Measurements from ENCODE around the gene TRAF6. TPM values are rescaled to one million over a fixed set of nuclear protein-coding genes. Genes with fewer than 3 reads are reported as not detected.
"Not testable (repeated sequence)": the region's sequence is repeated elsewhere in the genome, so short reads cannot be mapped to it uniquely, and the experiment has no call there.

Gene TRAF6
- total RNA-seq, 1 donor from 2014 or later: 6.1 TPM

DNA sequence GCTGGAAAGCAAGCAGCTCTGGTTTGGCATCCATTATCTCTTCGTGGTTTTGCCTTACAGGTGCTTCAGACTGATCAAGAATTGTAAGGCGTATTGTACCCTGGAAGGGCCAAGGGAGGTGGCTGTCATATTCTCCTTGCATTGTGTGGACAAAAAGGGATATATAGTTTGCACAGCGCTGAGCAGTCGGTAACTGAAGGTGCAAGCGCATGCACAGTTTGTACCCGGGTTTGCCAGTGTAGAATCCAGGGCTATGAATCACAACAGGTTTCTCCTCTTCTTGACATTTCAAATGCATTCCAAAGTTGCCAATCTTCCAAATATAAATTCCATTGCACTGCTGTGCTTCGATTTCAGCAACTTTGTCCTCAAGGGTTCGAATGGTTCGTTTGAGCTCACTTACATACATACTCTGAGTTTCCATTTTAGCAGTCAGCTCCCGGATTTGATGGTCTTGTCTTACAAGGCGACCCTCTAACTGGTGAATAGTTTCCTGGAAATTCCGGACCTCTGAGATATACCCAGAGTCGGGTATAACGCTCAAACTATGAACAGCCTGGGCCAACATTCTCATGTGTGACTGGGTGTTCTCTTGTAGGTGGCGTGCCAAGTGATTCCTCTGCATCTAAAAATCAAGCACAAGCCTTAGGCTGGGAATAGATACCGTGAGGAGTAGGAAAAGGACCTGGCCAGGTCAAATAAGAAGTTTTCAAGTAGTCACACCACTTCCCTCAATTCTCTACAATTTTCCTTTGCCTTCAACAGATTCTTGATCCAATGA lies 19.9 kb downstream of the TRAF6 start:
- FAIRE-seq (no peak), DNase-seq (ENCODE audit: low read depth) (no peak)
- Histone ChIP-seq H3K4me3 (ENCODE audit: low read depth, low read length) (no peak overlapping the region), H3K27me3 (ENCODE audit: control insufficient read depth, insufficient read depth, low read length) (no peaks in the 10 kb centered on the region), H3K36me3 (ENCODE audit: control insufficient read depth, insufficient read depth, low read length) (peaks cover 16% of the 10 kb centered on the region)
- TF ChIP-seq, protein P1, sequence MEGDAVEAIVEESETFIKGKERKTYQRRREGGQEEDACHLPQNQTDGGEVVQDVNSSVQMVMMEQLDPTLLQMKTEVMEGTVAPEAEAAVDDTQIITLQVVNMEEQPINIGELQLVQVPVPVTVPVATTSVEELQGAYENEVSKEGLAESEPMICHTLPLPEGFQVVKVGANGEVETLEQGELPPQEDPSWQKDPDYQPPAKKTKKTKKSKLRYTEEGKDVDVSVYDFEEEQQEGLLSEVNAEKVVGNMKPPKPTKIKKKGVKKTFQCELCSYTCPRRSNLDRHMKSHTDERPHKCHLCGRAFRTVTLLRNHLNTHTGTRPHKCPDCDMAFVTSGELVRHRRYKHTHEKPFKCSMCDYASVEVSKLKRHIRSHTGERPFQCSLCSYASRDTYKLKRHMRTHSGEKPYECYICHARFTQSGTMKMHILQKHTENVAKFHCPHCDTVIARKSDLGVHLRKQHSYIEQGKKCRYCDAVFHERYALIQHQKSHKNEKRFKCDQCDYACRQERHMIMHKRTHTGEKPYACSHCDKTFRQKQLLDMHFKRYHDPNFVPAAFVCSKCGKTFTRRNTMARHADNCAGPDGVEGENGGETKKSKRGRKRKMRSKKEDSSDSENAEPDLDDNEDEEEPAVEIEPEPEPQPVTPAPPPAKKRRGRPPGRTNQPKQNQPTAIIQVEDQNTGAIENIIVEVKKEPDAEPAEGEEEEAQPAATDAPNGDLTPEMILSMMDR (IDR thresholded peaks at IDR 0.05; ENCODE audit: insufficient read depth, low read length, severe bottlenecking): no peak

DNA sequence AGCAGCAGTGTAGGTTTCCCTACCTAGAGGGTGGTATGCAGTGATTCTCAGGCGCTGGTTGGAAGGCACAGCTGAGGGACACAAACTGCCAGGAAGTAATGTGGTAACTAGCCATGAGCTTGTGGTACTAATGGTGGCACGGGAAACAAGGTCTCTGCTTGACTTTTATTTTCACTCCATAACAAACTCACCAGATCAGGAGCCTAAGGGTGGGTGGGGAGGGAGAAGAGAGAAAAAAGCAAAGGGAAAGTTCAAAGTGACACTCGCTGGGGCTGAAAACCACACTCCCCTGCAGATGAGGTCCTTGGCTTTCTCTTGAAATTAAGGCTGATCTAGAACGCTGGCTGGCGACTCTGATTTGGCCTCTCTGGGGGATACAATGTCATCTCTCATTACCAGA lies 22.0 kb downstream of the TRAF6 start:
- Histone ChIP-seq H3K36me3 (ENCODE audit: control insufficient read depth, insufficient read depth, low read length) (peaks cover 16% of the 10 kb centered on the region), H3K27me3 (ENCODE audit: control insufficient read depth, insufficient read depth, low read length) (no peaks in the 10 kb centered on the region), H3K4me3 (ENCODE audit: low read depth, low read length) (no peak overlapping the region)
- no peak for DNase-seq (ENCODE audit: low read depth)
- TF ChIP-seq, protein P1 (IDR thresholded peaks at IDR 0.05; ENCODE audit: insufficient read depth, low read length, severe bottlenecking): no peak
- no peak for FAIRE-seq

DNA sequence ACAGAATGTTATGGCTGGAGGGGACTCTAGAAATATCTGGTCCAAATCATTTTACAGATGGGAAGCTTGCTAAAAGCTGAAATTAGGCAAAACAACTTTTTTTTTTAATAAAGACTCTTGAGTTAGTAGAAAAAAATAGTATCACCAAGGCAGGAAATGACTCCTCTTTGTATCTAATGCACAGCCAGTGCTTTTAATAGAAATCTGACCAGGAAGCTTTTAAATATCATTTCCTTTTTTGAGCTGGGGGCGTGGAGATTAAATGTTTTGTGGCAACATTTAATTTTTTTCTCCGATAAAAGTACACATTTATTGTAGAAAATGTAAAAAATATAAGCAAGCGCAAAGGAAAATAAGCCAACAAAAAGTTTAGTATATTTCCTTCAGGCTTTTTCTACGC lies 22.5 kb downstream of the TRAF6 start:
- no peak overlapping the region for H3K4me3 ChIP-seq (ENCODE audit: low read depth, low read length)
- DNase-seq (ENCODE audit: low read depth) (no peak), FAIRE-seq (no peak)
- TF ChIP-seq, protein P1 (IDR thresholded peaks at IDR 0.05; ENCODE audit: insufficient read depth, low read length, severe bottlenecking): no peak
- no peaks in the 10 kb centered on the region for H3K27me3 ChIP-seq (ENCODE audit: control insufficient read depth, insufficient read depth, low read length)
- H3K36me3 ChIP-seq (ENCODE audit: control insufficient read depth, insufficient read depth, low read length): peaks cover 16% of the 10 kb centered on the region

DNA sequence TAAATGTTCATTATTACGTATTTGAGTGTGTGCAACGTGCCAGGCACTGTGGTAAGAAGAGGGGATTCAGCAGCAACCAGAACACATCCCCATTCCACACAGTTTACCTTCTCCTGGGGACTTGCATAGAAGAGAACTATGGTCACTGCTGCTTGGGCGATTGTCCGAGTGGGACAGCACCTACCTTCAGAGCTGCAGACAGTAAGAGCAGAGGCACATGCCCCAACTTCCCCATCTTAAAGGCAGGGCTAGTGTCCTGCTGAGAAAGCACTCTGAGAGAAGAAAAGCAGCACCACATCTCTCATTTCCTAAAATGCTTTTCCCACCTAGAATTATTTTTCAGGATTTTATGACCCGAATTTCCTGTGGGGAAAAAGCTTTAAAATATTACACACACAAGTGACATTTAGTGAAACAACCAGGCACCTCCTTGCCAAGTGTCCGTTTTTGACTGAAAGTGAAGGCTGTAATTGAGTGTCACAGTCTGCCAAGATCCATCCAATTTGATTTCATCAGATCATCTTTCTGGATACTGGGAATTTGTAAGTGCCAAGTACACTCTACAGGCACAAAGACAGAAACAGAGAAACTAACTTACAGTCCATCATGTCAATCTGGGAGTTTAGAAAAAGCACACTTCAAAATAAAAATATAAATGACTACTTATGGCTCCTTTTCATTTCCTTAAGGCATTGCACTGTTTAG lies 24.6 kb downstream of the TRAF6 start:
- Histone ChIP-seq H3K4me3 (ENCODE audit: low read depth, low read length) (no peak overlapping the region), H3K27me3 (ENCODE audit: control insufficient read depth, insufficient read depth, low read length) (no peaks in the 10 kb centered on the region), H3K36me3 (ENCODE audit: control insufficient read depth, insufficient read depth, low read length) (peaks cover 12% of the 10 kb centered on the region)
- TF ChIP-seq, protein P1 (IDR thresholded peaks at IDR 0.05; ENCODE audit: insufficient read depth, low read length, severe bottlenecking): no peak
- DNase-seq (ENCODE audit: low read depth): no peak
- peak; percentile 52 for FAIRE-seq

DNA sequence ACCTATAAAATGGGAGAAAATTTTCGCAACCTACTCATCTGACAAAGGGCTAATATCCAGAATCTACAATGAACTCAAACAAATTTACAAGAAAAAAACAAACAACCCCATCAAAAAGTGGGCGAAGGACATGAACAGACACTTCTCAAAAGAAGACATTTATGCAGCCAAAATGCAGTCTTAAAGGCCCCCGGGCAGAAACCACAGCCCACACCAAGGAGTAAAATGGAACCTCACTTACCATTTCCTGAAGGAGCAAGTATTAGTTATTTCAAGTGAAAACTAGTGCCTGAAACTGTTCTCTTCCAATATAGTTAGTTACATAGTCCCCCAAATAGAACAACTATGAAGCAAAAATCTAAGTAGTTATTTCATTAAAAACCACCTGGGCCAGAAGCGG lies 27.0 kb downstream of the TRAF6 start:
- not testable (repeated sequence) for H3K27me3 ChIP-seq (ENCODE audit: control insufficient read depth, insufficient read depth, low read length); FAIRE-seq; H3K4me3 ChIP-seq (ENCODE audit: low read depth, low read length); DNase-seq (ENCODE audit: low read depth); H3K36me3 ChIP-seq (ENCODE audit: control insufficient read depth, insufficient read depth, low read length)

DNA sequence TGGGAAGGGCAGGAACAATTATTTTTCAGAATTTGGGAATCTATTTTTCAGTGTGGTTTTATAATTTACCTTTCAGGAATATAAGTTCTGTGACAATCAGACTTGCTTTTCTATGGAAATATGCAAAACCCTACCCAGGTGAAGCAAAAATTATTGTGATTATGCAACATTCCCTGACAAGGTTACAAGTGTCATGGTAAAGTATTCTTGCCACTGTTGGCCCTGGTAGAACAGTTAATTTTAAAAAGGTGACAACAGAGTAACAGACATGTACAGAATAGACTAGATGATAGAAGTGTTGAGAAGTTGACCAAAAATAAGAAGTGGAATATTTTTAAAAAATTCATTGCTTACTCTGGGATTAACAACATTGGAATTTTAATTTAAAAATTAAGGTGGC lies 29.2 kb downstream of the TRAF6 start:
- no peaks in the 10 kb centered on the region for H3K27me3 ChIP-seq (ENCODE audit: control insufficient read depth, insufficient read depth, low read length)
- no peak overlapping the region for H3K4me3 ChIP-seq (ENCODE audit: low read depth, low read length)
- TF ChIP-seq, protein P1 (IDR thresholded peaks at IDR 0.05; ENCODE audit: insufficient read depth, low read length, severe bottlenecking): no peak
- FAIRE-seq: no peak
- H3K36me3 ChIP-seq (ENCODE audit: control insufficient read depth, insufficient read depth, low read length): peaks cover 1% of the 10 kb centered on the region
- no peak for DNase-seq (ENCODE audit: low read depth)

Measured in bronchial epithelial cell (primary cell).